ENCODE measurements around the gene POLR2J3.
"Not testable (repeated sequence)": the region's sequence is repeated elsewhere in the genome, so short reads cannot be mapped to it uniquely, and the experiment has no call there.

POLR2J3 gene

DNA sequence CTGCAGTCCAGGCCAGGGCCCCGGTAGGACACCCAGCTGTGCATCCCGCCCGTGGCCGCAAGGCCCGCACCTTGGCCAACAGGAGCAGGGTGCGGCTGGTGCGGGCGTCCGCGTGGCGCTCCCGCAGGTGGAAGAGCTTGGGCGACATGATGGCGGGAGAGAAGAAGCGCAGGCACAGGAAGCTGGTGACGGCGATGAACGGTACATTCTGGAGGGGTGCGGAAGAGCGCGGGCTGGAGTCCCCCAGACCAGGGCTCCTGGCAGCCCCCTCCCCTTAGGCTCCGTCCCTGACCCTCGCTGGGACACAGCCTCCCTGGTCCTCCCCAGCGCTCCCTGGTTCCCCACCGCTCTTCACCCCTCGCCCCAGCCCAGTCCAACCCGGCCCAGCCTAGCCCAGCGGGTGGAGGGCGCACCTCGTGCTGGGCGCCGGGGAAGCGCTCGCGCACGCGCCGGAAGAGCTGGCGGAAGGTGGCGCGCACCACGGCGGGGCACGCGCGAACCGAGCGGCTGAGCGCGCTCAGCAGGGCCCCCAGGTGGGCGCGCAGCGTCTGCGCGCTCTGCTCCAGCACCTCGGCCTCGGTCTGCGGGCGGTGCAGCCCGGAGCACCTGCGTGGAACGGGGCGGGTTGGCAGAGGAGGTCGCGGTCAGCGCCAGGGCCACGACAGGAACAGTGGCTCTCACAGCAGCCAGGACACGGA, 21.4 kb upstream of the POLR2J3 start:
- DNase-seq (ENCODE audit: extremely low spot score); CTCF ChIA-PET; POLR2A ChIA-PET: not testable (repeated sequence)

DNA sequence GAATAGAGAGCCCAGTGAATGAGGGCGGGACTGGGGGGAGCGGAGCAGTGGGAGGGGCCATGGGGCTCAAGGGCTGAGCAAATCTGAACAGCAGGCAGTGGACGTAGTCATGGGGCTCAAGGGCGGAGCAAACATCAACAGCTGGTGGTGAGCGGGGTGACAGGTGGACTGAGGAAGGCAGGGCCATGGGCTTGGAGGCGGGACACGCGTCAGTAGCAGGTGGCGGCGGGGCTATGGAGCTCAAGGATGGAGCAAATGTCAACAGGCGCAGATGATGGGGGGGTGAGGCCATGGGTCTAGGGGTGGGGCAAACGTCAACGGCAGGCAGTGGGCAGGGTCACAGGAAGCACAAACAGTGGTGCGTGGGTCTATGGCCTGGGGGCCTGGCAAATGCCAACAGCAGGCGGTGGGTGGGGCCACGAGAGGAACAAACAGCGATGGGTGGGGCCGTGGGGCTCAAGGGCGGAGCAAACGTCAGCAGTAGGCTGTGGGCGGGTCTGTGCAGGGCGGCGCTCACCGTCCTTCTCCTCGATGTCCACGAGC, 20.2 kb upstream of the POLR2J3 start:
- CTCF ChIA-PET; POLR2A ChIA-PET; DNase-seq (ENCODE audit: extremely low spot score): not testable (repeated sequence)

GRCh38 chr7:102589857-102590256, 17.5 kb upstream of the POLR2J3 start:
- DNase-seq (ENCODE audit: extremely low spot score); POLR2A ChIA-PET; CTCF ChIA-PET: not testable (repeated sequence)

DNA sequence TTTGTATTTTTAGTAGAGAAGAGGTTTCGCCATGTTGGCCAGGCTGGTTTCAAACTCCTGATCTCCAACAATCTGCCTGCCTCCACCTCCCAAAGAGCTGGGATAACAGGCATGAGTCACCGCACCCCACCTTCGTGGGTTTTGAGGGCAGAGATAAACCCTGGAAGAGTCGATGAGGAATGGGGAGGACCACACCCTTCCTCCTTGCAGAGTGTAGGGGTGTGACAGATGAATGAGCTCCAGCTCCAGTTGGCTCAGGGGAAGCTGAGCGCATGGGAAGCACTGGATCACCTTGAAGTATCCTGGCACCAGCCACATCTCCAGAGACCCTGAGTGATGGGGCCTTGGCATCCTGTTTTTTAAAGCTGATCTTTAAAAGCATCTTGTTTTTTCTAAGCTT, 11.1 kb upstream of the POLR2J3 start:
- POLR2A ChIA-PET; DNase-seq (ENCODE audit: extremely low spot score); CTCF ChIA-PET: not testable (repeated sequence)

DNA sequence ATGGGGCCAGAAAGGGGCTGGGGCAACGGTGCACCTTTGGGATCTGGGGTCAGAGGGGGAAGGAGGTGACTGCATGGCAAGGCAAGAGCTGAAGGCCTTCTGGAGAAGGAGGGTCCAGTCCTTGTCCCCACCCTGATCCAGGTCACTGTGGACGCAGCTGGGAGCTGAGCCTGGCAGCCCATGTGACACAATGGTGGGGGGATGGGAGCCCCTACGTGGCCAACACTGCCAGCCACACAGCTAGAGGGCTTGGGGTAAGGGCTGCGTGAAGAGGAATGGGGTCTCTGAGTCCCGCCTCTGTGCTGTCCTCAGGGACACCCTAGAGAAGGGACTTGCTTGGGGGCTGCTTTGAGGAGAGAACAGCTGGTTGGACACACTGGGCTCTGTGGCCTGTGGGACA, 9.3 kb upstream of the POLR2J3 start:
- CTCF ChIA-PET; POLR2A ChIA-PET; DNase-seq (ENCODE audit: extremely low spot score): not testable (repeated sequence)

GRCh38 chr7:102578486-102578885, 6.1 kb upstream of the POLR2J3 start:
- POLR2A ChIA-PET; DNase-seq (ENCODE audit: extremely low spot score); CTCF ChIA-PET: not testable (repeated sequence)

DNA sequence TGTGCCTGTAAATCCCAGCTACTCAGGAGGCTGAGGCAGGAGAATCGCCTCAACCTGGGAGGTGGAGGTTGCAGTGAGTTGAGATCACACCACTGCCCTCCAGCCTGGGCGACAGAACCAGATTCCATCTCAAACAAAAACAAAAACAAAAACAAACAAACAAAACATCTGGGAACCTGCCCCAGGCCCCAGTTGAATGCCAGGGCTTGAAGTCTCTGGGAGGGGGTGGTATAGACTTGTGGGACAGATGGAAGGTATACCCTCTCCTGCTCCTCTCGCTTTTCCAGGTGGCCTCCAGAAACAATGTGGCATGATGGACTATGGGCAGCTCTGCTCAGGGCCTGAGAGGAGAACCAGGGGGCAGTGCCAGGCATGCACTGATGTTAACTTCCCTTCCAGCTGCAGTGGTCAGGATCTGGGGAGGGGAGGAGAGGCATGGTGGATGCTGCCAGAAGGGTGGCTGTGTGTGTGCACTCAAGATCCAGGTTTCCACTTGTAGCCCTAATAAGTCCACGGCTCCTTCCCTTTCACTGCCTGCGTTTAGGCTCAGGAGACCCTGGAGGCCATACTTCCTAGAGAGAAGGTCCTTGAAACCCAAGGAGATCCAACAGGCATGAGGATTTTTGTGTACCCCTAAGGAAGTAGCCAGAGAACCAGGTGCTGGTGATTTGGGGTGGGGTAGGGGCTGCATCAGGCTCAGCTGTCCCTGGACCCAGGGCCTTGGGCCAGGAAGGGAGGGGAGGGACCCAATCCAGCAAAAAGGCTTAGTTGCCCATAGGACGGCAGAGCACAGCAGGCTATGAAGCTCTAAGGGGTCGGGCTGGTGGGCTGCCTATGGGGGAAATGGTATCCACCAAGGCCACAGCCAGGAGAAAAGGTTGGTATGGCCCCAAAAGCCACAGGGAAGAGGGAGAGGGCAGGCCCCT, 5.2 kb upstream of the POLR2J3 start:
- CTCF ChIA-PET; POLR2A ChIA-PET; DNase-seq (ENCODE audit: extremely low spot score): not testable (repeated sequence)

GRCh38 chr7:102576363-102576762, 4.0 kb upstream of the POLR2J3 start:
- CTCF ChIA-PET; POLR2A ChIA-PET; DNase-seq (ENCODE audit: extremely low spot score): not testable (repeated sequence)

DNA sequence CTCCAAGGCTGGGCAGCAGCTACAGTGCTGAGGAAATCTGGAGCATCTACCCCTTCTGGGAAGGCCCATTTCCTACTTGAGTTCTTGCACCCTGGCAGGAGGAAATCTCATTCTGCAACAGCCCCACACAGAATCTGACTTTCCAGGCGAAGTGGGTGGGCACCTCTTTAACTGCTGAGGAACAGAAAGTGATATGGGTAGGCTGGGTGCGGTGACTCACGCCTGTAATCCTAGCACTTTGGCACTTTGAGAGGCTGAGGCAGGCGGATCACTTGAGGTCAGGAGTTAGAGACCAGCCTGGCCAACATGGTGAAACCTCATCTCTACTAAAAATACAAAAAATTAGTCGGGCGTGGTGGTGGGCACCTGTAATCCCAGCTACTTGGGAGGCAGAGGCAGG, 2.2 kb upstream of the POLR2J3 start:
- CTCF ChIA-PET; POLR2A ChIA-PET; DNase-seq (ENCODE audit: extremely low spot score): not testable (repeated sequence)

DNA sequence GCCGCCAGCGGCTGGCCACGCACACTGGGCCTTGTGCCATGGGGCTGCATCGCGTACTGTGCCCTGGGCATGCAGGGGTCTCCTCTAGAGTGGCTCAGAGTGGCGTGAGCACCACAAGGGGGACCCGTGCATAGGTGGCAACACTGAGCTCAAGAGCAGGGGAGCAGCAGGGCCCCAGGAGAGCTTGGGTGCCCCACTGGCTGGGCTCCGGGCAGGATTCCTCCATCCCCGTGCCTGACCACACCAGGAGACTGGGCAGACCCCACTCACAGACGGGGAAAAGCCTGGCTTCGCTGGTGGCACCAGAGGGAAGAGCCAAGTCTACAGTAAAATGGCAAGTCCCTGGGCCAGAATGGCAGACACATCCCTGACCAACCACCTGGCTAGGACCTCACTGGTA, 3.8 kb downstream of the POLR2J3 start:
- CTCF ChIA-PET; DNase-seq (ENCODE audit: extremely low spot score); POLR2A ChIA-PET: not testable (repeated sequence)

GRCh38 chr7:102550808-102551422, 21.5 kb downstream of the POLR2J3 start, which contains the start of gene SPDYE2:
TSS of gene SPDYE2 (plus strand) at chr7:102551226. CDS start at chr7:102553256, 2,030 bp downstream.
- CTCF ChIA-PET; POLR2A ChIA-PET; DNase-seq (ENCODE audit: extremely low spot score): not testable (repeated sequence)

DNA sequence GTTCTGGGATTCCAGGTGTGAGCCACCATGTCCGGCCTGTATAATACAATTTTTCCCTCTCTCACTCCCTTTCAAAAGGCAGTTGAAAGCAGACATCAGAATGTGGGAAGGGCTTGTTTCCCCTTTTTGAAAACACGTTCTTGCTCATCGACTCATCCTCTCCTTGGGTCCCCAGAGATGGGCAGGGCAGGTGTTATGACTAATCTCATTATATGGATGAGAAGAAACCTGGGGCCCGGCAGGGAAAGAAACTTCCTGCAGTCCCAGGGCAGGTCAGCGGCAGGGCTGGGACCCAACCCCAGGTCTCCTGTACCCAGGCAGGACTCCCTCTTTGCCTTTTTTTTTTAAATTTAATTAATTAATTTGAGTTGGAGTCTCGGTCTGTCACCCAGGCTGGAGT, 26.0 kb downstream of the POLR2J3 start:
- CTCF ChIA-PET; POLR2A ChIA-PET; DNase-seq (ENCODE audit: extremely low spot score): not testable (repeated sequence)

- DNase-seq (ENCODE audit: extremely low spot score); CTCF ChIA-PET; POLR2A ChIA-PET: not testable (repeated sequence)
These were observed 27.1 kb downstream of the POLR2J3 start for GRCh38 chr7:102545288-102545687.

GRCh38 chr7:102544372-102544771, 28.0 kb downstream of the POLR2J3 start:
- POLR2A ChIA-PET; CTCF ChIA-PET; DNase-seq (ENCODE audit: extremely low spot score): not testable (repeated sequence)

DNA sequence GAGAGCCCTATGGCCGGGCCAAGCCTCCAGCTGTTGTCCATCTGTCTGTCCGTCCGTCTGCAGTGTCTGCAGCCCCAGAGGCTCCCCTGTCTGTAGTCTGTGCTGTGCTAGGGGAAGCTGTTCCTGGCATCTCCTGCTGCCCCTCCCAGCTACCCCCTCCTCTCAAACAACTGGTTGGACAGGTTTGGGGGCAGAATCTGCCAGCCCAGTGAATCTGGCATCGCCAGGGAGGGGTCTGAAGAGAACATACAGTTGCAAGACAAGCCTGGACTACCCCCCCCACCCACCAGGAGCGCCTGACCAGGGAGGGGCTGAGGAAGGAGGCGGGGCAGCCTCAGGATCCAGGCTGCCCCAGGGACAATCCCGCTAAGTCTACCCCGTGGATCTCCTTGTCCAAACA, 28.8 kb downstream of the POLR2J3 start, which contains the start of gene UPK3BL2:
Gene UPK3BL2, minus strand, starts transcription at position 101 of the 400 bp plus-strand sequence. Its CDS starts 60 bp downstream, at position 41.
- POLR2A ChIA-PET; DNase-seq (ENCODE audit: extremely low spot score); CTCF ChIA-PET: not testable (repeated sequence)

DNA sequence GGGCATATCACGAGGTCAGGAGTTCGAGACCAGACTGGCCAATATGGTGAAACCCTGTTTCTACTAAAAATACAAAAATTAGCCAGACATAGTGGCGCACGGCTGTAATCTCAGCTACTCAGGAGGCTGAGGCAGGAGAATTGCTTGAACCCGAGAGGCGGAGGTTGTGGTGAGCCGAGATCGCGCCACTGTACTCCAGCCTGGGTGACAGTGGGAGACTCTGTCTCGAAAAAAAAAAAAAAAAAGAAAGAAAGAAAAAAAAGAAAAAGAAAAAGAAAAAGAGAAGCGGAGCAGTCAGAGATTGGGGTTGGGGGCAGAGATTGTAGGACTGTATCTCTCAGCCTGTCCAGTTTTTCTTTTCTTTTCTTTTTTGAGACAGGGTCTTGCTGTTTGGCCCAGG, 29.6 kb downstream of the POLR2J3 start:
- DNase-seq (ENCODE audit: extremely low spot score); POLR2A ChIA-PET; CTCF ChIA-PET: not testable (repeated sequence)

DNA sequence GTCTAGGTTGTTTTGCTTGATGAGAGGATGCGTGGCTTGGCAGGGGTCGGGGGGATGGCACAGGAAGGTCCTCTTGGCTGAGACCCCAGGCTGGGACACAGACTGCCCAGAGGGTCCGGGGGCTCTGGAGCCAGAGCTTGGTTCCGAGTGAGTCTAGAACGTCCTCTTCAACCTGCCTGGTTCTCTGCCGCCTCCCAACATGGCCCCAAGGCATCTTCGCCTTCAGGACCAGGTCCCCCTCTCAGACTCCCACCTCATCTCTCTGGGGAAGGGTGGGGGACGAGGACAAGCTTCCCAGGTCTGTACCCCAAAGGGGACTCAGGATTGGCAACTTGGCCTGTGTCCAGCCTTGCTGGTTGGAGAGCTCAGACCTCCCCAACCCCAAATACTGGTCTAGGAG, 30.3 kb downstream of the POLR2J3 start:
- POLR2A ChIA-PET; DNase-seq (ENCODE audit: extremely low spot score); CTCF ChIA-PET: not testable (repeated sequence)

DNA sequence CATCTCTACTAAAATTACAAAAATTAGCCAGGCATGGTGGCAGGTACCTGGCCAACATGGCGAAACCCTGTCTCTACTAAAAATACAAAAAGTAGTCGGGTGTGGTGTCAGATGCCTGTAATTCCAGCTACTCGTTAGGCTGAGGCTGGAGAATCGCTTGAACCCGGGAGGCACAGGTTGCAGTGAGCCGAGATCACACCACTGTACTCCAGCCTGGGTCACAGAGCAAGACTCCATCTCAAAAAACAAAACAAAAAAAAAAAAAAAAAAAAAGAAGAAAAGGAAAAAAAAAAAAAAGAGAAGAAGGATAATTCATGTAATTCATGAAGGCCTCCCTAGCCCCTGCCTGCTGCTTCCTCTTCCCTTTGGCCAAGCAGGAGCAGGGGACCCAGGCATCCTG, 31.8 kb downstream of the POLR2J3 start:
- POLR2A ChIA-PET; DNase-seq (ENCODE audit: extremely low spot score); CTCF ChIA-PET: not testable (repeated sequence)

Data from GM10248 (cell line).